Esophagus (tissue), 2 donors: Measurements from ENCODE around the gene FNBP1. TPM values are rescaled to one million over a fixed set of nuclear protein-coding genes. Genes with fewer than 3 reads are reported as not detected.

ENCODE experiments used
- H3K27ac ChIP-seq, 2 donors: one replicate each; pipeline ENCODE4 v1.5.1; 2013; ENCODE audit warnings: low read depth in 2 of 2, mild to moderate bottlenecking in 2 of 2, inconsistent platforms in 1 of 2, low read length in 1 of 2, moderate library complexity in 1 of 2
- H3K27me3 ChIP-seq, 2 donors: one replicate each; pipeline ENCODE4 v1.6.1; 2013; ENCODE audit warnings: low read length in 2 of 2, control low read depth in 1 of 2, mild to moderate bottlenecking in 1 of 2; ENCODE audit not compliant: insufficient read depth in 2 of 2, control insufficient read depth in 1 of 2
- H3K36me3 ChIP-seq, 2 donors: one replicate each; pipeline ENCODE4 v1.6.1; 2013; ENCODE audit warnings: low read length in 1 of 2; ENCODE audit not compliant: control insufficient read depth in 2 of 2, insufficient read depth in 2 of 2
- H3K4me1 ChIP-seq, 2 donors: one replicate each; pipeline ENCODE4 v1.6.1; 2013; ENCODE audit warnings: low read length in 1 of 2; ENCODE audit not compliant: control insufficient read depth in 2 of 2, insufficient read depth in 2 of 2
- H3K4me3 ChIP-seq, 2 donors: one replicate each; pipeline ENCODE4 v1.5.1; 2013; ENCODE audit warnings: low read length in 2 of 2, mild to moderate bottlenecking in 2 of 2, low read depth in 1 of 2, moderate library complexity in 1 of 2
- H3K9me3 ChIP-seq, 2 donors: one replicate each; pipeline ENCODE4 v1.6.1; 2013; ENCODE audit warnings: mild to moderate bottlenecking in 2 of 2, low read depth in 1 of 2, low read length in 1 of 2, moderate library complexity in 1 of 2; ENCODE audit not compliant: control insufficient read depth in 2 of 2, insufficient read depth in 1 of 2
- WGBS, 2 donors: extraction: QIAGEN DNeasy Blood & Tissue Kit; methylation state at CpG; one replicate each; pipeline ENCODE4 v1.1.7; 2013; 5-methylcytosine and 5-hydroxymethylcytosine counted together
- polyA plus RNA-seq, 2 donors: library from polyadenylated mRNA; stranded (reverse); fragments of 200-250 nt; gene quantifications; one replicate each; pipeline ENCODE4 v1.2.3, GENCODE V29; 2013
- donor health status: healthy with polysubstance abuse.
- donor health status: Bipolar disorder and iron deficiency.

FNBP1 gene
- polyA plus RNA-seq, 2 donors, result 16.1 to 19.1 TPM

- Histone ChIP-seq H3K9me3 (no peaks in the 10 kb centered on the region), H3K27me3 (no peaks in the 10 kb centered on the region), H3K4me1 (peaks cover 0 to 3% of the 10 kb centered on the region in 2 donors), H3K27ac (no peak overlapping the region), H3K36me3 (peaks cover 0 to 8% of the 10 kb centered on the region in 2 donors), H3K4me3 (no peak overlapping the region)
- 96 to 97% methylated on average over 4 of the region's 4 CpGs for WGBS, 2 donors
Measured at GRCh38 chr9:129906298-129906697, 136.7 kb downstream of the FNBP1 start.

GRCh38 chr9:129904734-129905133 is 138.3 kb downstream of the FNBP1 start:
- Histone ChIP-seq H3K27me3 (no peaks in the 10 kb centered on the region), H3K36me3 (peaks cover 0 to 14% of the 10 kb centered on the region in 2 donors), H3K4me3 (no peak overlapping the region), H3K27ac (no peak overlapping the region), H3K4me1 (no peaks in the 10 kb centered on the region), H3K9me3 (no peaks in the 10 kb centered on the region)
- WGBS, 2 donors, result 91 to 92% methylated on average over 4 of the region's 4 CpGs

- WGBS, 2 donors, result 85 to 91% methylated on average over 8 of the region's 8 CpGs
- Histone ChIP-seq H3K27me3 (no peaks in the 10 kb centered on the region), H3K9me3 (no peaks in the 10 kb centered on the region), H3K4me3 (no peak overlapping the region), H3K27ac (no peak overlapping the region), H3K36me3 (peaks cover 0 to 13% of the 10 kb centered on the region in 2 donors), H3K4me1 (no peaks in the 10 kb centered on the region)
Measured at GRCh38 chr9:129902740-129903134, 140.3 kb downstream of the FNBP1 start.

- no peak overlapping the region for H3K27ac ChIP-seq
- peaks cover 0 to 11% of the 10 kb centered on the region in 2 donors for H3K36me3 ChIP-seq
- 89 to 93% methylated on average over 9 of the region's 9 CpGs for WGBS, 2 donors
- H3K4me1 ChIP-seq, result no peaks in the 10 kb centered on the region
- H3K4me3 ChIP-seq, result no peak overlapping the region
- no peaks in the 10 kb centered on the region for H3K9me3 ChIP-seq
- H3K27me3 ChIP-seq, result no peaks in the 10 kb centered on the region
Measured at GRCh38 chr9:129901993-129902739, 140.8 kb downstream of the FNBP1 start.

GRCh38 chr9:129900263-129901027 is 142.5 kb downstream of the FNBP1 start:
- H3K36me3 ChIP-seq, result peaks cover 0 to 14% of the 10 kb centered on the region in 2 donors

GRCh38 chr9:129899620-129900019 is 143.4 kb downstream of the FNBP1 start:
- Histone ChIP-seq H3K27ac (no peak overlapping the region), H3K36me3 (peaks cover 4 to 14% of the 10 kb centered on the region in 2 donors), H3K4me1 (no peaks in the 10 kb centered on the region), H3K27me3 (no peaks in the 10 kb centered on the region), H3K4me3 (no peak overlapping the region), H3K9me3 (no peaks in the 10 kb centered on the region)
- WGBS, 2 donors, result 87% methylated on average over 2 of the region's 2 CpGs

More at GRCh38 chr9:129900263-129901027, 142.5 kb downstream of the FNBP1 start:
- Histone ChIP-seq H3K27ac (peak overlapping the region in 1 of 2 donors; percentile 14), H3K4me3 (no peak overlapping the region), H3K9me3 (no peaks in the 10 kb centered on the region), H3K4me1 (no peaks in the 10 kb centered on the region), H3K27me3 (no peaks in the 10 kb centered on the region)
- 92 to 93% methylated on average over 20 of the region's 20 CpGs for WGBS, 2 donors

GRCh38 chr9:129898185-129898584 is 144.8 kb downstream of the FNBP1 start:
- no peaks in the 10 kb centered on the region for H3K9me3 ChIP-seq
- H3K4me1 ChIP-seq, result no peaks in the 10 kb centered on the region
- no peaks in the 10 kb centered on the region for H3K27me3 ChIP-seq
- no peak overlapping the region for H3K4me3 ChIP-seq
- peaks cover 4 to 14% of the 10 kb centered on the region in 2 donors for H3K36me3 ChIP-seq
- 72 to 80% methylated on average over 8 of the region's 8 CpGs for WGBS, 2 donors
- H3K27ac ChIP-seq, result peak overlapping the region in 1 of 2 donors; percentile 38

- no peaks in the 10 kb centered on the region for H3K9me3 ChIP-seq
- no peak overlapping the region for H3K27ac ChIP-seq
- WGBS, 2 donors, result 92 to 96% methylated on average over 6 of the region's 6 CpGs
- H3K27me3 ChIP-seq, result no peaks in the 10 kb centered on the region
- H3K4me1 ChIP-seq, result no peaks in the 10 kb centered on the region
- H3K4me3 ChIP-seq, result no peak overlapping the region
- H3K36me3 ChIP-seq, result peaks cover 4 to 14% of the 10 kb centered on the region in 2 donors
Measured at GRCh38 chr9:129897263-129897662, 145.7 kb downstream of the FNBP1 start.

GRCh38 chr9:129895376-129896268 is 147.4 kb downstream of the FNBP1 start:
- Histone ChIP-seq H3K9me3 (no peaks in the 10 kb centered on the region), H3K27ac (no peak overlapping the region), H3K27me3 (no peaks in the 10 kb centered on the region), H3K4me1 (no peaks in the 10 kb centered on the region), H3K4me3 (no peak overlapping the region), H3K36me3 (peaks cover 4 to 14% of the 10 kb centered on the region in 2 donors)
- 89 to 91% methylated on average over 17 of the region's 17 CpGs for WGBS, 2 donors
